ENCODE measurements around the gene CEACAM4. TPM values are rescaled to one million over a fixed set of nuclear protein-coding genes. Genes with fewer than 3 reads are reported as not detected.

Gene CEACAM4
- total RNA-seq, 1 donor from 2014 or later = not detected

- no peak for DNase-seq (ENCODE audit: extremely low read depth, low read depth, low spot score)
These were observed 8.7 kb downstream of the CEACAM4 start for GRCh38 chr19:41617941-41618730.

GRCh38 chr19:41616792-41617621 lies 9.9 kb downstream of the CEACAM4 start:
- no peak for DNase-seq (ENCODE audit: extremely low read depth, low read depth, low spot score)

DNA sequence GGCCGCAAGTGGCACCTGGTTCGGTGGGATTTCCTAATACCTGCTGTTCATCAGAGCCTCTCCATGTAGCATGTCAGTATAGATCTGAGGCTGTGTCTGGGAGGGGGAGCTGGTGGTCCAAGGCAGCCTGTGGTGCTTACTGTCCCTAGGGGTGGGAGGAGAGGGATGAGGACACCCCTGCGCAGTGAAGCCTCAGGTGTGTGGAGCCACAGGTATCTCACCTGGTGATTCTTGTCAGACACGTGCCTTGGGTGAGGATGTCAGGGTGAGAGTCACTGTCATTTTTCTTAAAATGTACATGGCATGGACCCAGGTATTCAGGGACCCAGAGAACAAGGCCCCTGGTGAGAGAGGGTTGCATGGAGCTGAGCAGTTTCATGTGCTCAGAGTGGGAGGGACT lies 11.7 kb downstream of the CEACAM4 start:
- DNase-seq (ENCODE audit: extremely low read depth, low read depth, low spot score) = no peak

GRCh38 chr19:41612483-41612882 lies 14.4 kb downstream of the CEACAM4 start:
- no peak for DNase-seq (ENCODE audit: extremely low read depth, low read depth, low spot score)

GRCh38 chr19:41610789-41611188 lies 16.1 kb downstream of the CEACAM4 start:
- no peak for DNase-seq (ENCODE audit: extremely low read depth, low read depth, low spot score)

DNA sequence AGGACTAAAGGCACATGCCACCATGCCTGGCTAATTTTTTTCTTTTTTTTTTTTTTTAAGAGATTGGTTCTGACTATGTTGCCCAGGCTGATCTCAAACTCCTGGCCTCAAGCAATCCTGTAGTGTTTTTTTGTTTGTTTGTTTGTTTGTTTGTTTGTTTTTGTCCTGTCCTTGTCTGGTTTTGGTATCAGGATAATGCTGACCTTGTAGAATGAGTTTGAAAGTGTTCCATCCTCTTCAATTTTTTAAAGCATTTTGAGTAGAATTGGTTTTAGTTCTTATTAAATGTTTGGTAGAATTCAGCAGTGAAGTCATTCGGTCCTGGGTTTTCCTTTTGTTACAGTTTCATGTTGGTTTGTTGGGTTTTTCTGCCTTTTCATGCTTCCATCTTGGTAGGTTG lies 19.2 kb downstream of the CEACAM4 start:
- DNase-seq (ENCODE audit: extremely low read depth, low read depth, low spot score) = no peak

- no peak for DNase-seq (ENCODE audit: extremely low read depth, low read depth, low spot score)
These were observed 20.5 kb downstream of the CEACAM4 start for GRCh38 chr19:41606215-41606837.

GRCh38 chr19:41604831-41605230 lies 22.0 kb downstream of the CEACAM4 start:
- no peak for DNase-seq (ENCODE audit: extremely low read depth, low read depth, low spot score)

GRCh38 chr19:41601771-41602170 lies 25.1 kb downstream of the CEACAM4 start:
- DNase-seq (ENCODE audit: extremely low read depth, low read depth, low spot score) = no peak

- no peak for DNase-seq (ENCODE audit: extremely low read depth, low read depth, low spot score)
These were observed 27.5 kb downstream of the CEACAM4 start for GRCh38 chr19:41599175-41599966.

DNA sequence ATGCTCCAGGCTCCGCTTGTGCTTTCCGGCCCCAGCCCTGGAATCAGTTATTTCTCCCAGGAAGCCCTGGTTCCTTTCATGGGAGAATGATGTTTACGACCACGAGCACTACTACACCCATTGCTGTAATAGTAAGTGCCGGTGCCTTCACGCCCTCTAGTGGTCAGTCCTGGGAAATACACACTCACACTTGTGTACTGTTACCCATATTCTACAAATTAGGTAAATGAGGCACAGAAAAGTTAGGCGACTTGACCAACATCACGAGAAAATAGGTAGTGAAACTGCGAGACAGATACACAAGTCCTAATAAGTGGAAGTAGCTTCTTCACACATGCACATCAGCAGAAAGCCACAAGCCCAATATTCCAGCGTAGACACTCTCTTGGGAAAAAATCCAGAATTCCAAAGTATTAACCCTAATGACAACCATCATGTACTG lies 29.3 kb downstream of the CEACAM4 start:
- peak; percentile 47 for DNase-seq (ENCODE audit: extremely low read depth, low read depth, low spot score)

- no peak for DNase-seq (ENCODE audit: extremely low read depth, low read depth, low spot score)
These were observed 31.0 kb downstream of the CEACAM4 start for GRCh38 chr19:41595890-41596280.

- DNase-seq (ENCODE audit: extremely low read depth, low read depth, low spot score) = peak; percentile 84
These were observed 31.5 kb downstream of the CEACAM4 start for GRCh38 chr19:41595258-41595889.

DNA sequence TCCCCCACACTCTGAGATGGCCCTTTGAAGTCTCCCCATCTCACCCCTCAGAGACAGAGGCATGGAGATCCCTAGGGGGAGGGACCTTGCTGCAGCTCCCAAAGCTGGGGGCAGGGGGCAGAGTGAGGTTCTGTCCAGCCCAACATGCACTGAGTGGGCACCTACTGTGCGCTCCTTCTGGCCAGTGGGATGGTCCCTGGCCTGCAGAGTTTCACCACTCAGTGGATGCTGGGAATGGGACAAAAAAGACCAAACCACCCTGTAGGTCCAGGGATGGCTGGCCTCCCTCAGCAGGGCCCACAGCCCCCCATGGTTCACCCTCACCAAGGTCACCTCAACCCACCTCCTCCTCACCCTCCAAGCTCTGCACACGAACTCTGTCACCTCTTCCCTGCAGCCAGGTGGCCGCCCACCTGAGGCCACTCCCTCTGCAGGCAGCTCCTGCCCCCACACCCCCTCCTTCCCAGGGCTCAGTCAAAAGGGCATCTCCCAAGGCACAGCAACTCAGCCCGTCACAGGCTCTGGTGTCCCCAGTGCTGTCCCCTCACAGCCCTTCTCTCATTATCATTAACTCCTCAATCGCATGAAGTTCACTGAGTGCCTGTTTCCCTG lies 34.8 kb downstream of the CEACAM4 start:
- DNase-seq (ENCODE audit: extremely low read depth, low read depth, low spot score) = no peak

- DNase-seq (ENCODE audit: extremely low read depth, low read depth, low spot score) = no peak
These were observed 35.9 kb downstream of the CEACAM4 start for GRCh38 chr19:41590936-41591335.

- no peak for DNase-seq (ENCODE audit: extremely low read depth, low read depth, low spot score)
These were observed 37.5 kb downstream of the CEACAM4 start for GRCh38 chr19:41589371-41589770.

DNA sequence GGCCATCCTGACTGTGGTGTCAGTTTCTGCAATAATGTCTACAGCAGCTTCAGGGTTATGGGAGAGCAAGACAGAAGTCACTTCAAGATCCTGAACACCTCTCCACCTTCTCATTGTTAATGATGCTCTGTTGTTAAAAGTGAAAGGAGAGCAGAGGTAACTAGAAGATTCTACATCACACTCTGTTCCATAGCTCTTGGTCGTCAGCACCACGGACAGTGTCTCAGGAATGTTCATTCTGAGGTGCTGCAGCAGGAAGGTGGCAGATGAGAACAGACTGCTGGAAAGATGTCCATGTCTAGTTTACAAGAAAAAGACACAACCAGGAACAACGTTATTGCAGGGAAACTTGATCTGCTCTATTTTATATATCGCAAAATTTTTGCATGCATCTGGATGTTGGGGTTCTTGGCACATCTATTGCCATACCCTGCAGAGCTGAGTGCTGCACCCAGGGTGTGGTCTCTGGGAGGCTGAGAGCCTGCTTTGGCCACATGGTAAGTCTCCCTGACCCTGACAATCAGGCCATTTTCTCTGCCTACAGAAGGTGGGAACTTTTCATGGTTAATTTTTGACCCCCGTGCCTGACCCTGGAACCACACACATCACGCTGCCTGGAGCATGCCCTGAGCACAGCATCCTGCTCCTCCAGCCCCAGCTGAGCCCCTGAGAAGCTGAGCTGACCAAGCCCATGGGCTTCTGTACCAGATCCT lies 38.2 kb downstream of the CEACAM4 start:
- no peak for DNase-seq (ENCODE audit: extremely low read depth, low read depth, low spot score)

DNA sequence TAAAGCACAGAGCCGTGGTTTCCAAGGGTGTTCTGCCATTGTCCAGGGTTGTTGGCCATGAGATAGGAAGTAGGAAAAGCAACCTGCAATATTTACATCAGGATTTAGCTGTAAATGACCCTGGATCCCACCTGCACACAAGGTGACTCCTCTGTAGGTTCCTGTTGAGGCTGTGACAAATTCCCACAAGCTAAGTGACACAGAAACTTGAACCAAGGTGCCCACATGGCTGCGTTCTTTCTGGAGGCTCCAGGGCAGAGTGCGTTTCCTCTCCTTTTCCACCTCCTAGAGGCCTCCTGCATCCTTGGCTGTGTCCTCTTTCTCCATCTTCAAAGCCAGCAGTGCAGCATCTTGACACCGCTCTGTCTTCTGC lies 39.0 kb downstream of the CEACAM4 start:
- no peak for DNase-seq (ENCODE audit: extremely low read depth, low read depth, low spot score)
